Measurements from ENCODE around the gene SFXN5. TPM values are rescaled to one million over a fixed set of nuclear protein-coding genes. Genes with fewer than 3 reads are reported as not detected.

SFXN5 gene
- total and polyA plus RNA-seq, 2 donors (not counting 3 experiments of a cell fraction or from before 2014, with no cell fraction given), result 18.7 to 28.6 TPM

DNA sequence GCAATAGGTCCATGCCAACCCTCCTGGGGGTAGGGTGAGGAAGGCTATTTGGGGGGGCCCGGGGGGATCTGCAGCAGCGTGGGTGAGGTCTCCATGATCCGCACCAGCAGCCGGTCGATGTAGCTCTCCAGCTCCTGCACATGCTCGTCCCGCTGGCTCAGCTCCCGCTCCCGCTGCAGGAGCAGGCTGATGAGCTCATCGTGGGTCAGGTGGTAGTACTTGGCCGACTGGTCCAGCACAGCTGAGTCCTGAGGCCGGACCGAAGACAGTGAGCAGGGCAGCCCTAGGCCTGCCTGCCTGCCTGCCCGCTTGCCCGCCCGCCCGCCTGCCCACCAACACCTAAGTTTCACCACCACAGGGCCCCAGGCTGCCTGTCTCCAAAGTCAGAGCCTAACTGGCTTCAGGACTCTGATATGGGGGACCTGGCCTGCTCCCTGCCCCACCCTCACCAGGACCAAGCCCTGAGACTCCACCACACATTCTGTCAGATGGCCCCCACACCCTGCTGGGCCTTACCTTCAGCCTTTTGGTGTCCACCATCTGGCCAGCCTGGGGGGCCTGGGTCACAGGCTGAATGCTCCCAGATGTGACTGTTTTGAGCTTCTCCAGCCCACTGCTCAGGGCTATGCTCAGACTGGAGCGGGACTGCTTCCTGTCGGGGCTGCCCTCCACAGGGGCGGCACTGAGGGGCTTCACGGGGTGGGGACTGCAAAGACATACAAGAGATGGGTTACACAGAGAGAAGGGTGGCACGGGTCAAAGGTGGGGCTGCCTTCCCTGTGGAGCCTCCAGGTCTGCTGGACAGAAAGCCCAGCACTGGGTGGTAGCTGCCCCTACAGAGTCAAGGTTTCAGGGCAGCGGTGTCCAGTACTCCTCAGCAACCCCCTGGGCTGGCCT, 4.2 kb upstream of the SFXN5 start:
- BruUV-seq (replicated peaks), result no TSS peak
- H3K36me3 ChIP-seq (ENCODE audit: control insufficient read depth in 2 of 2, extremely low read depth in 1 of 2, insufficient read depth in 2 of 2, low read length in 2 of 2), result peaks cover 3 to 28% of the 10 kb centered on the region in 2 experiments
- H3K4me3 ChIP-seq (replicated peaks in 1 of 3; ENCODE audit: insufficient read depth in 1 of 3, low read depth in 1 of 3, low read length in 3 of 3), result no peak overlapping the region
- no peak for DNase-seq (ENCODE audit: low read depth, low spot score)
- peaks cover 7% of the 10 kb centered on the region for H3K4me1 ChIP-seq (ENCODE audit: control insufficient read depth, extremely low read depth, insufficient read depth, low read length)
- CTCF ChIA-PET, result interaction anchor here (1.0 kb wide), 2 partner anchors 13 to 101 kb away, joined by 3 read pairs; no protein-coding TSS in a partner anchor
- H3K79me2 ChIP-seq (ENCODE audit: control insufficient read depth, insufficient read depth, low read length), result peaks cover under 1% of the 10 kb centered on the region
- H4K20me1 ChIP-seq (replicated peaks; ENCODE audit: control insufficient read depth, extremely low read depth, insufficient read depth, low read length), result no peaks in the 10 kb centered on the region
- dilution Hi-C loops (cut with MboI; ENCODE audit: extremely low pct_ligation_motif_present, low sequenced_read_pairs), result no loop called here
- no peak for FAIRE-seq
- TF ChIP-seq POLR2A (IDR thresholded peaks at IDR 0.05; ENCODE audit: low read depth, low read length) (no peak), MYC (IDR thresholded peaks at IDR 0.05; ENCODE audit: low read depth, low read length) (no peak), JUN (IDR thresholded peaks at IDR 0.05; ENCODE audit: borderline replicate concordance, insufficient read depth, insufficient read length, low read depth) (no peak), EZH2 (IDR thresholded peaks at IDR 0.05; ENCODE audit: borderline replicate concordance, low read depth, low read length, severe bottlenecking) (no peak), FOS (IDR thresholded peaks at IDR 0.05; ENCODE audit: borderline replicate concordance, insufficient read depth, low read length) (no peak), POLR2AphosphoS5 (IDR thresholded peaks at IDR 0.05; ENCODE audit: insufficient read depth, low read depth, low read length) (no peak), GATA2 (IDR thresholded peaks at IDR 0.05; ENCODE audit: insufficient read depth, insufficient read length, low read depth, low read length) (no peak)
- TF ChIP-seq, protein P1, sequence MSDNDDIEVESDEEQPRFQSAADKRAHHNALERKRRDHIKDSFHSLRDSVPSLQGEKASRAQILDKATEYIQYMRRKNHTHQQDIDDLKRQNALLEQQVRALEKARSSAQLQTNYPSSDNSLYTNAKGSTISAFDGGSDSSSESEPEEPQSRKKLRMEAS (IDR thresholded peaks at IDR 0.05; ENCODE audit: insufficient read depth, insufficient read length), result no peak
- TF ChIP-seq, protein P2, sequence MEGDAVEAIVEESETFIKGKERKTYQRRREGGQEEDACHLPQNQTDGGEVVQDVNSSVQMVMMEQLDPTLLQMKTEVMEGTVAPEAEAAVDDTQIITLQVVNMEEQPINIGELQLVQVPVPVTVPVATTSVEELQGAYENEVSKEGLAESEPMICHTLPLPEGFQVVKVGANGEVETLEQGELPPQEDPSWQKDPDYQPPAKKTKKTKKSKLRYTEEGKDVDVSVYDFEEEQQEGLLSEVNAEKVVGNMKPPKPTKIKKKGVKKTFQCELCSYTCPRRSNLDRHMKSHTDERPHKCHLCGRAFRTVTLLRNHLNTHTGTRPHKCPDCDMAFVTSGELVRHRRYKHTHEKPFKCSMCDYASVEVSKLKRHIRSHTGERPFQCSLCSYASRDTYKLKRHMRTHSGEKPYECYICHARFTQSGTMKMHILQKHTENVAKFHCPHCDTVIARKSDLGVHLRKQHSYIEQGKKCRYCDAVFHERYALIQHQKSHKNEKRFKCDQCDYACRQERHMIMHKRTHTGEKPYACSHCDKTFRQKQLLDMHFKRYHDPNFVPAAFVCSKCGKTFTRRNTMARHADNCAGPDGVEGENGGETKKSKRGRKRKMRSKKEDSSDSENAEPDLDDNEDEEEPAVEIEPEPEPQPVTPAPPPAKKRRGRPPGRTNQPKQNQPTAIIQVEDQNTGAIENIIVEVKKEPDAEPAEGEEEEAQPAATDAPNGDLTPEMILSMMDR (IDR thresholded peaks at IDR 0.05; ENCODE audit: extremely low read depth in 1 of 2, insufficient read depth in 1 of 2, low read depth in 1 of 2, low read length in 2 of 2), result no peak
- H3K9me3 ChIP-seq (replicated peaks; ENCODE audit: control insufficient read depth, insufficient read depth, low read length), result no peaks in the 10 kb centered on the region
- H3K27ac ChIP-seq (ENCODE audit: insufficient read depth, low read depth, low read length), result no peak overlapping the region
- no peaks in the 10 kb centered on the region for H3K27me3 ChIP-seq (ENCODE audit: control insufficient read depth in 2 of 2, insufficient read depth in 2 of 2, low read length in 2 of 2)
- H3K9ac ChIP-seq (replicated peaks; ENCODE audit: extremely low read depth, insufficient read depth, low read length), result no peak overlapping the region
- H2AFZ ChIP-seq (ENCODE audit: low read depth, low read length), result no peak overlapping the region
- H3K9me1 ChIP-seq (replicated peaks; ENCODE audit: control insufficient read depth, extremely low read depth, insufficient read depth, low read length), result no peaks in the 10 kb centered on the region
- H3K4me2 ChIP-seq (ENCODE audit: insufficient read depth, low read length), result no peak overlapping the region
- POLR2A ChIA-PET, result no interaction called here
- intact Hi-C loops (cut with micrococcal nuclease), result no loop called here
